H1 (cell line): Measurements from ENCODE around the gene VWA2.

Experiments used
- KDM5A ChIP-seq: fragments of 200-600 bp; IDR thresholded peaks from 2 replicates; pipeline ENCODE4 v1.7.1; 2012; ENCODE audit warnings: mild to moderate bottlenecking, low read length, inconsistent platforms, mixed read lengths
- POLR2A ChIP-seq, 2 experiments: IDR thresholded peaks; 1 replicate in 1 of 2; 2 replicates in 1 of 2; pipeline ENCODE4 v1.6.1; 2011; ENCODE audit warnings: low read depth in 2 of 2, low read length in 2 of 2, mild to moderate bottlenecking in 2 of 2; ENCODE audit errors: control extremely low read depth in 1 of 2

DNA sequence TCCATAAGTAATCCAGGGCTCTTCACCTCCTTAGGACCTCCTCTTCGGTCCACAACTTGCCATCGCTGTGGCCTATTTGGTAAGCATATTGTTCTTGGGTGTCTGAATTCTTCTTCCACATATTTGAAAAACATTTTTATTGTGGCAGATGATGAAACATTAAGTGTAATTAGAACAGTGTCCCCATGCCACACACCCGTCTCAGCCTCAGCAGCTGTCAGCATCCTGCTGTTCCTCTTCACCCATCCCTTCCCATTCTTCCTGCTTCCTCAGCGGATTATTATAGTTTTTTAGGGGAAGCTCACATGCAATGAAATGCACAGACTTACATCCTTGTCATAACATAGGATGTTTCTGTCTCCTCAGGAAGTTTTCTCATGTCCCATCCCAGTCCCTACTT is 39.8 kb upstream of the VWA2 start:
- TF ChIP-seq KDM5A = no peak
- TF ChIP-seq POLR2A (IDR thresholded peaks at IDR 0.05; ENCODE audit: control extremely low read depth in 1 of 2, low read depth in 2 of 2, low read length in 2 of 2) = no peak
